ENCODE measurements around the gene TNNT1.
"Not testable (repeated sequence)": the region's sequence is repeated elsewhere in the genome, so short reads cannot be mapped to it uniquely, and the experiment has no call there.

The TNNT1 gene, protein sequence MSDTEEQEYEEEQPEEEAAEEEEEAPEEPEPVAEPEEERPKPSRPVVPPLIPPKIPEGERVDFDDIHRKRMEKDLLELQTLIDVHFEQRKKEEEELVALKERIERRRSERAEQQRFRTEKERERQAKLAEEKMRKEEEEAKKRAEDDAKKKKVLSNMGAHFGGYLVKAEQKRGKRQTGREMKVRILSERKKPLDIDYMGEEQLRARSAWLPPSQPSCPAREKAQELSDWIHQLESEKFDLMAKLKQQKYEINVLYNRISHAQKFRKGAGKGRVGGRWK

GRCh38 chr19:55149078-55150003 lies at the start of gene TNNT1:
Gene TNNT1, minus strand, starts transcription at chr19:55149206. Its CDS starts 2,049 bp downstream, at chr19:55147157.
- DNase-seq: no peak

DNA sequence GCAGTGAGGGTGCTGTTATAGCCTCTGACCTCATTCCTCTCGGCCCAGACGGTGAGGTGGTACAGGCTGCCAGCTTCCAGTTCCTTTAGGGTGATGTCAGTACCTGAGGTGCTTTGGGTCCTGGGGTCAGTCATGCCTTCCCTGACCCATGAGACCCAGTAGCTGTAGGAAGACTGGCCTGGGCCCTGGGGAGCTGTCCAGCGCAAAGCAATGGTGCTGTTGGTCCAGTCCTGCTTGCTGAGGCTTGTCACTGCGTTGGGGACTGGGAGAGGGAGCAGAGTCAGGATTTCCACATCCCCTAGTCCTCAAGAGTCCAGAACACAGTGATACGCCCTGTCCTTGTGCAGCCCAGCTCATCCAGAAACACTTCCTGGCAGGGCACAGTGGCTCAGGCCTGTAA lies 49.6 kb upstream of the TNNT1 start:
- no peak for DNase-seq

GRCh38 chr19:55197528-55197927 lies 48.5 kb upstream of the TNNT1 start:
- DNase-seq: no peak

DNA sequence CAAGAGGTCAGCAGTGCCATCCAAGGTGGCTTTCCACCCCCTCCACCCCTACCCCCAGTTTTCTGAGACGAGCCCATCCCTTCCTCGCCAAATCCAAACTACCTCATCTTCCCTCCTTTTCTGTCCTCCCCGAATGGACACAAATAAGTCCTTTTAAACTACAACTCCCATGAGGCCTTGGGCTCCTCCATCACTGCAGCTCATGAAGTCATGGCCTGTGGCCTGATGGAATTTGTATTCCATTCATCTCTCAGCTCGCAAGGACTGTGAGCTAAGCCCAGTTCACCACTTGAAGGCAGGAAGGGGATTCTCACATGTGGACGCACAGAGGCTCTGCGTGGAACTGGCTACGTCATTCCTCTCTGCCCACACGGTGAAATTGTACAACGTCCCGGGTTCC lies 47.8 kb upstream of the TNNT1 start:
- no peak for DNase-seq

DNA sequence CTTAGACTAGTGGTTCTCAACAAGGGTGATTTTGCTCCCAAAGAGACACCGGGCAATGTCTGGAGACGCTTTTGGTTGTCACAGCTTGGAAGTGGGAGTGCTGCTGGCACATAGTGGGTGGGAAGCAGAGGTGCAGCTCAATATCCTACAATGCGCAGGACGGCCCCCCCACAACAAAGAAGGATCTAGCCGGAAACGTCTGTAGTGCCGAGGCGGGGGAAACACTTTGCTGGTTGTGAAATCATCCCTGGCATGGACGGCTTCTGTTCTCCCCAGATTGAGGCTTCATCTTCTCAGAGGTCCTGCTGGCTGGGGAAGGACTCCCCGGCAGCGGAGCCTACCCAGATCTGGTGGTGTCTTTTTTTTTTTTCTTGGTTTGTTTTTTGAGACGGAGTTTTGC lies 44.5 kb upstream of the TNNT1 start:
- no peak for DNase-seq

GRCh38 chr19:55189403-55189835 lies 40.4 kb upstream of the TNNT1 start:
- no peak for DNase-seq

GRCh38 chr19:55188625-55189024 lies 39.6 kb upstream of the TNNT1 start:
- DNase-seq: no peak

- no peak for DNase-seq
These were observed 37.1 kb upstream of the TNNT1 start for GRCh38 chr19:55186080-55186479.

DNA sequence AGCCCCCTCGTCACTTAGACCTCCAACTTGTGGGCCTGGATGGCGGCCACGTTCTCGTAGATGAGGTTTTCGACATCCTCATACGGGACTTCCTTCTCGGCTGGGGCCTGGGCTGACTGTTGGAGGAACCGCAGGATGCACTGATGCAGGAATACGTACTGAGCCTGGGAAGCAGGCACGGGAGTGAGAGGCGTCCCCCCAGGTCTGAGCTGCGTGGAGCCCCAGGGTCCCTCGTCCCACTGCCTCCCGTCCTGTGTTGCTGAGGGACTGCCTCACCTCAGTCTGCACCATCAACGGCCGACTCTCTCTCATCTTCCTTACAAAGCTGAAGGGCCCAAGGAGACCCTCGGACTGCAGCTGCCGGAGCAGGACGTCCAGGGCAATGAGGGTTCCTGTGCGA lies 32.7 kb upstream of the TNNT1 start:
- DNase-seq: no peak

GRCh38 chr19:55179606-55180484 lies 30.8 kb upstream of the TNNT1 start, which contains the start of gene SYT5:
Gene SYT5, minus strand, starts transcription at chr19:55180289. Its CDS starts 1,248 bp downstream, at chr19:55179041.
- DNase-seq: no peak

- DNase-seq: no peak
These were observed 30.0 kb upstream of the TNNT1 start for GRCh38 chr19:55178781-55179599.

GRCh38 chr19:55176076-55176475 lies 27.1 kb upstream of the TNNT1 start:
- DNase-seq: no peak

GRCh38 chr19:55175117-55175867 lies 26.3 kb upstream of the TNNT1 start:
- no peak for DNase-seq

DNA sequence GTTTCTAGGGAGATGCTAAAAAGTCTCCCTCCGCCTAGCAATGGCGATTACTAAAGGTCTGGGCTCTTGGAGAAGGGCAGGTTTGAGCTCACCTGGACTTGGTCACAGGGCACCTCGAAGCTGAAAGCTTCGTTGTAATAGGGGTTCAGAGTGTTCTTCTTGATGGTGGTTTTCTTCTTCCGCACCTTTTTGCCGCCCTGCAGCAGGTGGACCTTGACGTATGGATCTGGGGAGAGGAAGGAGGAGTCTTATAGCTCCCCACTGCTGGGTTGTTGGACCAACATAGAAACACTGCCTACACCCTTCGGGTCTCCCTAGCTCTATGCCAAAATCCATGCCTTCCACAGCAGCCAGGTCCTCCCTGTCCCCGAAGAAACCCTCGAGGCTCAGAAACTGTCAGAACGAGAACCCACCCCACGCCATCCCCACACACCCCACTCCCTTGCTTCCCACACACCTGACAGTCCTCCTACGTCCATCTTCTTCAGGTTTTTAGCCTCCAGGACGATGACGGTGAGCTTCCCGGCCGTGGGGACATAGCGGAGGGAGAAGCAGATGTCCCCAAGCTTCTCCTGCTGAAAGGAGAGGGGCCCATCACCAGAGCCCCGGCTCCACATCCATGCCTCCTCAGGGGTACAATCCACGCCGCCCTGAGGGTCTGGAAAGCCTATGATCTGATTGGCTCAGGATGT lies 25.6 kb upstream of the TNNT1 start:
- no peak for DNase-seq

DNA sequence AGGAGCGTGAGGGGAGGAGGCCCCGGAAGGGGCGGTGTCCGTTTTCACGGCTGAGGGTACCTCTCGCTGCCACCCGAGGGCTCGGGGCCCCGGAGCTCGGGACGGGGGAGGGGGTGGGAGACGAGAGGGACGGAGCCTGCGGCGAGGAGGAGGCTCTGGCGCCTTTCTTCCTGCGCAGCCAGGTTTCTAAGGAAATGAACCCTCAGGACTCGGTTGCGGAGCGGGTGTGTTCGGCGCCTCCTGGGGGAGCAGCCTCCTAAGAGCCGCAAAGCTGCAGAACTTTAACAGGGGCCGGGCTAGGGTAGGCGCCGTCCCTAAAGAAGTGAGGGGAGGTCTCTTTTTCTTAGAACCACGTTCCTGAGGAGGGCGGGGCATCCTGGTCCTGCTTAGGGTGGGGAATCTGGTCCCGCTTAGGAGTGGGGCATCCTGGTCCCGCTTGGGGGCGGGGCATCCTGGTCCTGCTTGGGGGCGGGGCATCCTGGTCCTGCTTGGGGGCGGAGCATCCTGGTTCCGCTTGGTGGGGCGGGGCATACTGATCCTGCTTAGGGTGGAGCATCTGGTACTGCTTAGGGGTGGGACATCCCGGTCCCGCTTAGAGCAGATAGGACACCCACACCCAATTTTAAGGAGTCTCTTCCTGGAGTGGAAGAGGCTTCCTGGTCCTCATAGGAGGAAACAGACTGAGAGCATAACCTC lies 24.9 kb upstream of the TNNT1 start:
- DNase-seq: no peak

DNA sequence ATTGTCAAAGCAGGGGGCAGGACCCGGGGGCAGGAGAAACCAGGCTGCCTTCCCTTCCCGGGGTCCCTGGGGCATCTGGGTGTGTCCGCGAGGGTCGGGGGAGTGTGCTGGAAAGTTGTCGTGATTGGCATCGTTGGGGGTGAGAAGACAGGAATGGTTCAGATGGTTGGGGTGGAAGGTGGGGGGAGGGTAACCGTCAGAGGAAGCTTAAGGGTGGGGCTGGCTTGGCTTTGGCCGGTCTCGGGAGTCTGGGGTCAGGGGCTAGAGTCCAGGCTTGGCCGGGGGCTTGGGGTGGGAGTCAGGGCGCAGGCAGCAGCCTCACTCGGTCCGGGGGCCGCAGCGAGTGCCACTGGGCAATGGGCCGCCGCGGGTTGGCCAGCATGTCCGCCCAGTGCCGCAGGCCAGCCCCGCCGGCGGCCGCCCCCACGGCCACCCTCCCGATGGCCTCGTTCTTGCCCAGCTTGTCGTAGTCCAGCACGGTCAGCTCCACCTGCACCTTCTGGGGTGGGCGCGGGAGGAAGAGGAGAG lies 24.2 kb upstream of the TNNT1 start:
- no peak for DNase-seq

- DNase-seq: no peak
These were observed 23.7 kb upstream of the TNNT1 start for GRCh38 chr19:55172741-55173140.

GRCh38 chr19:55172318-55172717 lies 23.3 kb upstream of the TNNT1 start:
- not testable (repeated sequence) for DNase-seq

DNA sequence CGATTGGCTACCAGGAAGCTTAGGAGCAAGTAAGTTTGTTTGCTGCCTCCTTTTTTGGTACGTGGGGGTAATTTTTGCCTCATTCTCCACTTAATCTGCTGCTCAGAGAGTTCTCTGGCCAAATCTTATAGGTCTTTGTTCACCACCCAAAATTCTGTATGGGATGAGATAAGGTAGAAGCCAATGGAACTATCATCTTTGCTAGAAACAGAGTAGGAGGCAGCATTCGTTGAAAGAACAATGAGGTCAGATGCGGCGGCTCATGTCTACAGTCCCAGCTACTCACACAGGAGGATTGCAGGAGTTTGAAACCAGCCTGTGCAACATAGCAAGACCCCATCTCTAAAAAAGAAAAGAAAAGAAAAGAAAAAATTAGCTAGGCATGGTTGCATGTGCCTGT lies 22.4 kb upstream of the TNNT1 start:
- no peak for DNase-seq

GRCh38 chr19:55169136-55169535 lies 20.1 kb upstream of the TNNT1 start:
- no peak for DNase-seq

All from cortex of kidney (tissue), 1 donor.